ENCODE data around the gene KDM1B. TPM values are rescaled to one million over a fixed set of nuclear protein-coding genes. Genes with fewer than 3 reads are reported as not detected.

Gene KDM1B
- total RNA-seq, 1 experiment from 2014 or later = 13.5 TPM

DNA sequence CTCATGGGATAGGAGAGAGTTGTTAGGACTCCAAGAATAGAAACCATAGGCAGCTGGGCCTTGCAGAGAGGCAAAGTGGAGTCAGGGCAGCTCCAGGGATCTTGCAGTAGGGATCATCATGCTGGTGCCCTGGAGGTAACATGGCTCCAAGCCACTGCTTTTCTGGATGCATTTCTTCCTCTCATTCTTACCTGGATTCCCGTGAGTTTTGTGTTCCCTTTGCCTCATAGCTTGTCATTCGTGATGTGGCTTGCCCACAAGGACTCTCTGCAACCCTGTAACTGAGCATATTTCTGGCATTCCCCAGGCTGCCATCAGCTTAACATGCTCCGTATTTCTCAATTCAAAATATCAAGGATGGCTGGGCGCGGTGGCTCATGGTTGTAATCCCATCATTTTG, 38.1 kb upstream of the KDM1B start:
- Mint-ChIP-seq H3K9me3 (ENCODE audit: low read depth, unreplicated experiment) (no peaks in the 10 kb centered on the region), H3K4me3 (ENCODE audit: low read depth, unreplicated experiment) (no peak overlapping the region), H3K27ac (ENCODE audit: unreplicated experiment) (no peak overlapping the region), H3K4me1 (ENCODE audit: low read depth, unreplicated experiment) (no peaks in the 10 kb centered on the region), H3K27me3 (ENCODE audit: unreplicated experiment) (no peaks in the 10 kb centered on the region), H3K36me3 (ENCODE audit: insufficient read depth, unreplicated experiment) (no peaks in the 10 kb centered on the region)
- intact Hi-C loops (cut with micrococcal nuclease; ENCODE audit: unreplicated experiment) = no loop called here
- no TSS peak for BruUV-seq (replicated peaks)
- CTCF ChIA-PET = no interaction called here
- no peak for TF ChIP-seq CTCF (IDR thresholded peaks at IDR 0.05; ENCODE audit: unreplicated experiment)
- DNase-seq = no peak

GRCh38 chr6:18118330-18118729, 36.9 kb upstream of the KDM1B start:
- CTCF ChIA-PET = no interaction called here
- Mint-ChIP-seq H3K27ac (ENCODE audit: unreplicated experiment) (no peak overlapping the region), H3K27me3 (ENCODE audit: unreplicated experiment) (no peaks in the 10 kb centered on the region), H3K4me3 (ENCODE audit: low read depth, unreplicated experiment) (no peak overlapping the region), H3K36me3 (ENCODE audit: insufficient read depth, unreplicated experiment) (peaks cover 6% of the 10 kb centered on the region), H3K4me1 (ENCODE audit: low read depth, unreplicated experiment) (no peaks in the 10 kb centered on the region), H3K9me3 (ENCODE audit: low read depth, unreplicated experiment) (no peaks in the 10 kb centered on the region)
- BruUV-seq (replicated peaks) = no TSS peak
- intact Hi-C loops (cut with micrococcal nuclease; ENCODE audit: unreplicated experiment) = no loop called here
- TF ChIP-seq CTCF (IDR thresholded peaks at IDR 0.05; ENCODE audit: unreplicated experiment) = no peak
- no peak for DNase-seq

- DNase-seq = no peak
- no peaks in the 10 kb centered on the region for H3K4me1 Mint-ChIP-seq (ENCODE audit: low read depth, unreplicated experiment)
- BruUV-seq (replicated peaks) = no TSS peak
- no peak overlapping the region for H3K4me3 Mint-ChIP-seq (ENCODE audit: low read depth, unreplicated experiment)
- CTCF ChIA-PET = no interaction called here
- intact Hi-C loops (cut with micrococcal nuclease; ENCODE audit: unreplicated experiment) = no loop called here
- no peak overlapping the region for H3K27ac Mint-ChIP-seq (ENCODE audit: unreplicated experiment)
- peaks cover 6% of the 10 kb centered on the region for H3K36me3 Mint-ChIP-seq (ENCODE audit: insufficient read depth, unreplicated experiment)
- TF ChIP-seq CTCF (IDR thresholded peaks at IDR 0.05; ENCODE audit: unreplicated experiment) = no peak
- no peaks in the 10 kb centered on the region for H3K9me3 Mint-ChIP-seq (ENCODE audit: low read depth, unreplicated experiment)
- H3K27me3 Mint-ChIP-seq (ENCODE audit: unreplicated experiment) = no peaks in the 10 kb centered on the region
These were observed 36.0 kb upstream of the KDM1B start for GRCh38 chr6:18119236-18119635.

GRCh38 chr6:18121580-18122127, 33.6 kb upstream of the KDM1B start:
- DNase-seq = no peak
- H3K27ac Mint-ChIP-seq (ENCODE audit: unreplicated experiment) = no peak overlapping the region
- no TSS peak for BruUV-seq (replicated peaks)

More at GRCh38 chr6:18121580-18122127, 33.6 kb upstream of the KDM1B start:
- no peak overlapping the region for H3K4me3 Mint-ChIP-seq (ENCODE audit: low read depth, unreplicated experiment)
- no peaks in the 10 kb centered on the region for H3K4me1 Mint-ChIP-seq (ENCODE audit: low read depth, unreplicated experiment)
- H3K27me3 Mint-ChIP-seq (ENCODE audit: unreplicated experiment) = no peaks in the 10 kb centered on the region
- no peak for TF ChIP-seq CTCF (IDR thresholded peaks at IDR 0.05; ENCODE audit: unreplicated experiment)
- CTCF ChIA-PET = no interaction called here
- H3K36me3 Mint-ChIP-seq (ENCODE audit: insufficient read depth, unreplicated experiment) = peaks cover 6% of the 10 kb centered on the region
- H3K9me3 Mint-ChIP-seq (ENCODE audit: low read depth, unreplicated experiment) = no peaks in the 10 kb centered on the region
- intact Hi-C loops (cut with micrococcal nuclease; ENCODE audit: unreplicated experiment) = loop anchor here (10.0 kb wide), 1 partner anchor 137 kb away; the partner anchor contains the start of gene KIF13A

Measured in Calu3 (cell line).